Transverse colon (tissue), 4 donors: ENCODE measurements around the gene CAT. TPM values are rescaled to one million over a fixed set of nuclear protein-coding genes. Genes with fewer than 3 reads are reported as not detected.
A peak's percentile ranks its signal among the peaks of the same experiment; 100 is the strongest.

ENCODE experiments used
- DNase-seq: peaks from one replicate; pipeline ENCODE4 v3.0.0-alpha.2; 2019
- H3K27ac ChIP-seq, 4 donors: fragments of 200-600 bp; sonication (generic); 2 replicates each; pipeline ENCODE4 v1.5.1; 2016 to 2018; ENCODE audit warnings: inconsistent platforms in 4 of 4
- H3K27me3 ChIP-seq: fragments of 200-600 bp; sonication (generic); 2 replicates; pipeline ENCODE4 v1.5.1; 2017; ENCODE audit warnings: inconsistent platforms
- H3K36me3 ChIP-seq, 4 donors: fragments of 200-600 bp; sonication (generic); 2 replicates each; pipeline ENCODE4 v1.5.1; 2017 to 2019; ENCODE audit warnings: inconsistent platforms in 4 of 4
- H3K4me1 ChIP-seq, 4 donors: fragments of 200-600 bp; sonication (generic); 2 replicates each; pipeline ENCODE4 v1.5.1; 2017 to 2020; ENCODE audit warnings: inconsistent platforms in 4 of 4
- H3K4me3 ChIP-seq, 4 donors: fragments of 200-600 bp; sonication (generic); 1 replicate in 1 of 4; 2 replicates in 3 of 4; pipeline versions ENCODE4 v1.5.1 to v1.6.1; 2017 to 2019; ENCODE audit warnings: inconsistent platforms in 4 of 4
- H3K9me3 ChIP-seq, 2 donors: fragments of 200-600 bp; sonication (generic); 2 replicates each; pipeline ENCODE4 v1.5.1; 2017 to 2019; ENCODE audit warnings: inconsistent platforms in 2 of 2
- EP300 ChIP-seq: sonication (generic); formaldehyde crosslinking; IDR thresholded peaks from one replicate; pipeline ENCODE4 v1.6.1; 2017; ENCODE audit warnings: antibody characterized with exemption, low read depth
- POLR2A ChIP-seq: fragments of 450-650 bp; IDR thresholded peaks from one replicate; pipeline ENCODE4 v1.6.1; 2016; ENCODE audit warnings: antibody characterized with exemption, mild to moderate bottlenecking, moderate library complexity
- POLR2AphosphoS5 ChIP-seq, 3 donors: sonication (generic); formaldehyde crosslinking; IDR thresholded peaks; one replicate each; pipeline ENCODE4 v1.6.1; 2016; ENCODE audit warnings: antibody characterized with exemption in 3 of 3
- WGBS, 2 donors: methylation state at CpG; one replicate each; pipeline ENCODE4 v1.1.5; 2018; ENCODE audit warnings: low coverage in 1 of 2; 5-methylcytosine and 5-hydroxymethylcytosine counted together
- in situ Hi-C, 4 donors: fragments of 200-750 bp; cut with MboI; loops; one replicate each; pipeline versions ENCODE4 v1.15.0 to v1.15.1; 2017; ENCODE audit warnings: low sequenced_read_pairs in 3 of 4, low pct_ligation_motif_present in 1 of 4, low pct_unique_long_range_greater_than_20kb in 1 of 4
- intact Hi-C: fragments of 100-400 bp; cut with DNase I; formaldehyde crosslinking; loops from one replicate; pipeline ENCODE4 v1.15.1; 2023; ENCODE audit warnings: low total_unique reads
- total RNA-seq, 4 donors: library from RNA; depleted of rRNA; stranded (reverse); fragments of >200 nt; gene quantifications; one replicate each; pipeline ENCODE4 v1.1.0, GENCODE V29; 2016
- TF ChIP-seq, protein P1 (sequence below), 5 experiments: fragments of 200-600 bp in 3 of 5; fragments of 450-650 bp in 2 of 5; sonication (generic) in 3 of 5; IDR thresholded peaks; 1 replicate in 2 of 5; 2 replicates in 3 of 5; pipeline ENCODE4 v1.5.1; 2016 to 2017; ENCODE audit warnings: antibody characterized with exemption in 5 of 5, inconsistent platforms in 3 of 5, mild to moderate bottlenecking in 2 of 5, moderate library complexity in 1 of 5

Gene CAT
- total RNA-seq, 4 donors from 2014 or later = 81.2 to 168 (median 133) TPM

DNA sequence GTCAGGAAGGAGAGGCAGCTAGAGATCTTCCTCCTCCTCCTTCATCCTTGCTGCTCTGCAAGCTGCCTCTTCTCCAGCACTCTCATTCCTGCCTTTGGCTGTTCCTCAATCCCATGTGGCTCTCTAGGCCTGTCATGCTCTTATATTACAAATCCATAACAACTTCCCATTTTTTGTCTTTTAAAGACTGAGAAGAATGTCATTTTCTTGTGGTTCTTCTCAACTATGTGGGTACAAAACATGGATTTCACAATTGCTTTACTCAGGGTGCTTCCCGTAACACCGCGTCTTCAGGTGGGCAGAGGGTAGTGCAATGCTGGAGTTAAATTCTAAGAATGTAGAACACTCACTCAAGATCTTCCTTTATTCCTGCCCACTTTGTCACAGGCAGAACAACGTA, 6.8 kb upstream of the CAT start:
- Histone ChIP-seq H3K4me1 (no peaks in the 10 kb centered on the region), H3K36me3 (no peaks in the 10 kb centered on the region), H3K27ac (no peak overlapping the region), H3K4me3 (no peak overlapping the region), H3K9me3 (no peaks in the 10 kb centered on the region), H3K27me3 (no peaks in the 10 kb centered on the region)
- TF ChIP-seq POLR2AphosphoS5 (IDR thresholded peaks at IDR 0.05) = no peak
- TF ChIP-seq, protein P1, sequence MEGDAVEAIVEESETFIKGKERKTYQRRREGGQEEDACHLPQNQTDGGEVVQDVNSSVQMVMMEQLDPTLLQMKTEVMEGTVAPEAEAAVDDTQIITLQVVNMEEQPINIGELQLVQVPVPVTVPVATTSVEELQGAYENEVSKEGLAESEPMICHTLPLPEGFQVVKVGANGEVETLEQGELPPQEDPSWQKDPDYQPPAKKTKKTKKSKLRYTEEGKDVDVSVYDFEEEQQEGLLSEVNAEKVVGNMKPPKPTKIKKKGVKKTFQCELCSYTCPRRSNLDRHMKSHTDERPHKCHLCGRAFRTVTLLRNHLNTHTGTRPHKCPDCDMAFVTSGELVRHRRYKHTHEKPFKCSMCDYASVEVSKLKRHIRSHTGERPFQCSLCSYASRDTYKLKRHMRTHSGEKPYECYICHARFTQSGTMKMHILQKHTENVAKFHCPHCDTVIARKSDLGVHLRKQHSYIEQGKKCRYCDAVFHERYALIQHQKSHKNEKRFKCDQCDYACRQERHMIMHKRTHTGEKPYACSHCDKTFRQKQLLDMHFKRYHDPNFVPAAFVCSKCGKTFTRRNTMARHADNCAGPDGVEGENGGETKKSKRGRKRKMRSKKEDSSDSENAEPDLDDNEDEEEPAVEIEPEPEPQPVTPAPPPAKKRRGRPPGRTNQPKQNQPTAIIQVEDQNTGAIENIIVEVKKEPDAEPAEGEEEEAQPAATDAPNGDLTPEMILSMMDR (IDR thresholded peaks at IDR 0.05) = no peak
- no peak for TF ChIP-seq EP300
- no peak for TF ChIP-seq POLR2A
- in situ Hi-C loops (no loop called here), intact Hi-C loops (no loop called here)
- WGBS, 2 donors = 86 to 100% methylated on average over 3 to 4 of the region's 4 CpGs
- no peak for DNase-seq

DNA sequence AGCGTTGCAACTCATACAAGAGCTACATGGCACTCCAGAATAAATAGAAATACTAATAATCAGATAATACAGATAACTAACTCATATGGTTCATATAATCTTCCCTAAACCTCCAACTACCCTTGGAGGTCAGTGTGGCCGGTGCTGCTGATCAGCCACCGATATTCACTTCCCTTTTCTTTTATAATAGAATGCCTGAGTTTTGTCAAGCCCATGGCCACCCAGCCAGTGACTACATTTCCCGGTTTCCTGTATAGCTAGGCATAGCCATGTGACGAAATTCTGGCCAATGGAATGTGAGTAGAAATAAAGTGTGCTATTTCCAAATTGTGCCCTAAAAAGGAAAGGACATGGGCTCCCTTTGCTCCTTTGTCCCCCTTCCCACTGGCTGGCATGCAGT, 5.9 kb upstream of the CAT start:
- no peak for DNase-seq
- no peaks in the 10 kb centered on the region for H3K9me3 ChIP-seq
- intact Hi-C loops = no loop called here
- TF ChIP-seq, protein P1 (IDR thresholded peaks at IDR 0.05) = no peak
- TF ChIP-seq POLR2AphosphoS5 (IDR thresholded peaks at IDR 0.05) = no peak
- no peaks in the 10 kb centered on the region for H3K27me3 ChIP-seq
- in situ Hi-C loops = no loop called here
- no peak overlapping the region for H3K27ac ChIP-seq
- no peaks in the 10 kb centered on the region for H3K36me3 ChIP-seq
- 58 to 63% methylated on average over 4 to 5 of the region's 5 CpGs for WGBS, 2 donors
- H3K4me1 ChIP-seq = peaks cover 0 to 3% (median under 1%) of the 10 kb centered on the region in 4 donors
- no peak overlapping the region for H3K4me3 ChIP-seq

DNA sequence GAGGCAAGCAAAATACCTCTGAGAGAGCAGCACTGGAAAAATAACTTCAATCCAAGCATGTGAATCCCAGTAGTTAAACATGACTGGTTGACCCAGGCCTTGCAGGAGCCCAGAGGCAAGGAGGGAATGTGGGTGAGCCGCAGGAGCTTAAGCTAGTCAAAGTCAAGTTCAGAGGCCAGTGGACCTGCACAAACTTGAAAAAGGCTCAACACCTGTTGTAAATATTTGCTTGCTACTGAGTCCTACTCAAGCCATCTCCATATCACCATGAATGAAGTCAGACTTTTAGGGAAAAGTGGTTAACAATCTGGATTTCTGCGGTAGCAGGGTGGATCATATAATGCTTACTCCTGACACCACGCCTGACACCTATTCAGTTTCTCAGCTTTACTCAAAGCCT, 4.8 kb upstream of the CAT start:
- in situ Hi-C loops = no loop called here
- DNase-seq = no peak
- H3K27ac ChIP-seq = no peak overlapping the region

DNA sequence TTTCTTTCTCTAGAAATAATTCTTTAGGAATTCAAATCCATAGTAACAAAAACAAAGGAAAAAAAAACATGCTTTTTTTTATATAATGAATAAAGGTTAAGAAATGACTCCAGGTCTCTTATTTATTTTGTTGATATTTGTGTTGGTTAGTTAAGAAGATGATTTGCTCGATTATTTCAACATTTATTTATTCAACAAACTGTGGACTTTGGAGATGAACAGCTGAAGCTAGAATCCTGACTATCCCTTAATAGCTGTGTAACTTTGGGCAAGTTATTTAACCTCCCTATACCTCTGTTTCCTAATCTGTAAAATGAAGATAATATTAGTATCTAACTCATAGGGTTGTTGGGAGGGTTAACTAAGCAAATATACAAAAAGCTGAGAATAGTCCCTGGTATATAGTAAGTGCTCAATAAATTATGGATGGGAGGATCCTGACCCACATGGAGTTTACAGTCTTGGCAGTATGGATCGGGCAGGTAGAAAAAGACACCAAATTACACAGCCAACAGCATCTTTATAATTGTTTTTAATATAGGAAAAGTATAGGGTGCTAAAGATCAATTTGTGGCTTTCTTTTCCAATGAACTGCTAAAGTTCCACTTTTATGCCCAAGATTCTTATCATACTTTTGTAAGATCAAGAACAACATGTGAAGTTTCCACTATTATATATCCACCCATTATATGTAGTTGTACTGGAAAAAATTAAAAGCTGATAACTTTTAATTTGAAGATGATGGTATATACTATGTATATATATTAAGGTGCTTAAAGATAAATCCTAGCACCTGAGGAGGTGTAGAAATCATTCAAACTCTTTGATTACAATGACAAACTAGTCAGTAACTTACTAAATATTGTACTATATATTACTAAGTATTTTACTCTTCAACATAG, 1.3 kb upstream of the CAT start:
- 86 to 88% methylated on average over 2 of the region's 2 CpGs for WGBS, 2 donors
- H3K4me1 ChIP-seq = peaks cover 8 to 31% (median 19%) of the 10 kb centered on the region in 4 donors
- no peaks in the 10 kb centered on the region for H3K9me3 ChIP-seq
- peak overlapping the region in 2 of 4 donors; percentile 97 for H3K27ac ChIP-seq
- no peak for DNase-seq
- intact Hi-C loops (no loop called here), in situ Hi-C loops (no loop called here)
- H3K4me3 ChIP-seq = peak overlapping the region in 1 of 4 donors; percentile 90
- H3K27me3 ChIP-seq = no peaks in the 10 kb centered on the region
- TF ChIP-seq, protein P1 (IDR thresholded peaks at IDR 0.05) = no peak
- no peak for TF ChIP-seq POLR2AphosphoS5 (IDR thresholded peaks at IDR 0.05)
- TF ChIP-seq POLR2A = no peak
- no peak for TF ChIP-seq EP300
- H3K36me3 ChIP-seq = no peaks in the 10 kb centered on the region

More for the DNA sequence above, 4.8 kb upstream of the CAT start:
- H3K36me3 ChIP-seq = no peaks in the 10 kb centered on the region
- no peaks in the 10 kb centered on the region for H3K9me3 ChIP-seq
- no peaks in the 10 kb centered on the region for H3K27me3 ChIP-seq
- TF ChIP-seq EP300 = no peak
- no peak for TF ChIP-seq POLR2AphosphoS5 (IDR thresholded peaks at IDR 0.05)
- TF ChIP-seq, protein P1 (IDR thresholded peaks at IDR 0.05) = no peak
- no peak for TF ChIP-seq POLR2A
- intact Hi-C loops = no loop called here
- WGBS, 2 donors = 90% methylated on average over 3 of the region's 3 CpGs; no CpG with 5 or more reads in 1 of the 2 donors
- no peak overlapping the region for H3K4me3 ChIP-seq
- H3K4me1 ChIP-seq = peaks cover 0 to 8% (median 6%) of the 10 kb centered on the region in 4 donors
